HG02870 (cell line): ENCODE measurements around the gene GRB2.
A peak's percentile ranks its signal among the peaks of the same experiment; 100 is the strongest.
"Not testable (repeated sequence)": the region's sequence is repeated elsewhere in the genome, so short reads cannot be mapped to it uniquely, and the experiment has no call there.

ENCODE experiments used
- ATAC-seq: cut with Tn5 transposase; IDR thresholded peaks from one replicate; pipeline ENCODE4 v1.9.1; 2021; ENCODE audit warnings: mild to moderate bottlenecking, moderate library complexity; ENCODE audit not compliant: unreplicated experiment

The GRB2 gene

GRCh38 chr17:75321506-75321905 lies 84.0 kb downstream of the GRB2 start:
- ATAC-seq = no peak

GRCh38 chr17:75319904-75320691 lies 85.4 kb downstream of the GRB2 start:
- peak; percentile 52 for ATAC-seq

- no peak for ATAC-seq
These were observed 86.8 kb downstream of the GRB2 start for GRCh38 chr17:75318615-75319222.

GRCh38 chr17:75318211-75318610 lies 87.3 kb downstream of the GRB2 start:
- ATAC-seq = no peak

GRCh38 chr17:75317671-75318070 lies 87.8 kb downstream of the GRB2 start:
- ATAC-seq = no peak

- no peak for ATAC-seq
These were observed 89.2 kb downstream of the GRB2 start for GRCh38 chr17:75316253-75316652.

- ATAC-seq = no peak
These were observed 89.8 kb downstream of the GRB2 start for GRCh38 chr17:75315541-75316243.

GRCh38 chr17:75313941-75314551 lies 91.4 kb downstream of the GRB2 start:
- ATAC-seq = no peak

- no peak for ATAC-seq
These were observed 96.5 kb downstream of the GRB2 start for GRCh38 chr17:75308732-75309629.

- ATAC-seq = no peak
These were observed 97.3 kb downstream of the GRB2 start for GRCh38 chr17:75307957-75308731.

GRCh38 chr17:75301502-75302206 lies 103.8 kb downstream of the GRB2 start:
- ATAC-seq = no peak

GRCh38 chr17:75301049-75301448 lies 104.4 kb downstream of the GRB2 start:
- no peak for ATAC-seq

- ATAC-seq = no peak
These were observed 105.2 kb downstream of the GRB2 start for GRCh38 chr17:75300280-75300679.

- ATAC-seq = peak; percentile 64
These were observed 110.0 kb downstream of the GRB2 start for GRCh38 chr17:75295201-75296158.

GRCh38 chr17:75292810-75293448 lies 112.5 kb downstream of the GRB2 start:
- not testable (repeated sequence) for ATAC-seq

GRCh38 chr17:75289832-75290337 lies 115.6 kb downstream of the GRB2 start:
- ATAC-seq = peak; percentile 17

GRCh38 chr17:75289115-75289831 lies 116.2 kb downstream of the GRB2 start, which contains the start of gene SLC25A19:
TSS of gene SLC25A19 (minus strand) at chr17:75289433. CDS start at chr17:75286764, 2,669 bp downstream.
- ATAC-seq = peak; percentile 90
